Sigmoid colon (tissue), 7 donors: ENCODE results near the gene CLMN. TPM values are rescaled to one million over a fixed set of nuclear protein-coding genes. Genes with fewer than 3 reads are reported as not detected.

Source experiments
- DNase-seq: peaks from one replicate; pipeline ENCODE4 v3.0.0-alpha.2; 2019
- H3K27ac ChIP-seq, 4 donors: fragments of 200-600 bp; sonication (generic); one replicate each; pipeline ENCODE4 v1.5.1; 2016 to 2019; ENCODE audit warnings: mild to moderate bottlenecking in 1 of 4
- H3K27me3 ChIP-seq, 3 donors: fragments of 200-600 bp; sonication (generic); one replicate each; pipeline ENCODE4 v1.5.1; 2019; ENCODE audit warnings: mild to moderate bottlenecking in 1 of 3
- H3K36me3 ChIP-seq, 4 donors: fragments of 200-600 bp; sonication (generic); one replicate each; pipeline ENCODE4 v1.5.1; 2016 to 2019
- H3K4me1 ChIP-seq, 4 donors: fragments of 200-600 bp; sonication (generic); one replicate each; pipeline ENCODE4 v1.5.1; 2017 to 2019
- H3K4me3 ChIP-seq, 4 donors: fragments of 200-600 bp; sonication (generic); one replicate each; pipeline ENCODE4 v1.5.1; 2017 to 2019; ENCODE audit warnings: mild to moderate bottlenecking in 2 of 4, moderate library complexity in 1 of 4
- H3K9me3 ChIP-seq, 4 donors: fragments of 200-600 bp in 3 of 4; sonication (generic) in 3 of 4; one replicate each; pipeline versions ENCODE4 v1.5.1 to v1.6.1; 2013 to 2019
- CTCF ChIP-seq, 4 experiments: fragments of 450-650 bp in 3 of 4; fragments of 200-600 bp in 1 of 4; IDR thresholded peaks; one replicate each; pipeline ENCODE4 v1.5.1; 2016 to 2019; ENCODE audit warnings: antibody characterized with exemption in 4 of 4, mild to moderate bottlenecking in 3 of 4, moderate library complexity in 2 of 4
- EP300 ChIP-seq, 4 donors: sonication (generic); formaldehyde crosslinking; IDR thresholded peaks; one replicate each; pipeline ENCODE4 v1.6.1; 2017; ENCODE audit warnings: antibody characterized with exemption in 4 of 4
- POLR2A ChIP-seq, 2 donors: fragments of 450-650 bp; IDR thresholded peaks; one replicate each; pipeline ENCODE4 v1.6.1; 2016; ENCODE audit warnings: antibody characterized with exemption in 2 of 2, mild to moderate bottlenecking in 2 of 2, moderate library complexity in 2 of 2
- POLR2AphosphoS5 ChIP-seq, 4 donors: sonication (generic); formaldehyde crosslinking; IDR thresholded peaks; one replicate each; pipeline ENCODE4 v1.6.1; 2017; ENCODE audit warnings: antibody characterized with exemption in 4 of 4
- WGBS, 2 donors: extraction: QIAGEN DNeasy Blood & Tissue Kit; methylation state at CpG; one replicate each; pipeline ENCODE4 v1.1.7; 2013; 5-methylcytosine and 5-hydroxymethylcytosine counted together
- intact Hi-C: fragments of 100-400 bp; cut with DNase I; formaldehyde crosslinking; loops from one replicate; pipeline ENCODE4 v1.15.1; 2023
- polyA plus RNA-seq, 3 donors: library from polyadenylated mRNA; stranded (reverse); fragments of 200-250 nt; gene quantifications; one replicate each; pipeline ENCODE4 v1.2.3, GENCODE V29; 2013
- total RNA-seq, 4 donors: library from RNA; depleted of rRNA; stranded (reverse); fragments of >200 nt; gene quantifications; one replicate each; pipeline ENCODE4 v1.1.0, GENCODE V29; 2016
- donor health status: healthy with polysubstance abuse.
- donor health status: Bipolar disorder and iron deficiency.
- donor health status: healthy.

The CLMN gene
- total and polyA plus RNA-seq, 7 donors, result 3.5 to 40.2 (median 9.1) TPM

DNA sequence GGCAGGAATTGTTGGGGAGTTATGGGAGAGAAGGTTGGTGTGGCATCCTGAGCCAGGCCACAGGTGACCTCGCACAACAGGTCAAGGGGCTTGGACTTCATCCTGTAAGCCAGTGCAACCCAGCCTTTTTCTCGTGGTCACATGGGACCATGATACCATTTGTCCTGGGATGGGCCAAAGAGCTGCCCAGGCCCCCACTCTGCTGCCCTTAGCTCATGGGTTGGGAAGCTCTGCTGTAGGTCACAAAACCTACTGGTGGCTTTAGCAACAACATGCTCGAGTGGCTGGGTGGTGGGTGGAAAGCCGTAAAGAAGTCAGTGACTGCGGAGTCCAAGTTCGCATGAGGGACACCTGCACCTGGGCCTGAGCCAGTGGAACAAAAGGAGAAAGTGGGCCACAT lies 4.6 kb downstream of the CLMN start:
- intact Hi-C loops, result loop anchor here (10.0 kb wide), 1 partner anchor 210 kb away; no protein-coding TSS in a partner anchor
- TF ChIP-seq CTCF (IDR thresholded peaks at IDR 0.05) (no peak), POLR2AphosphoS5 (IDR thresholded peaks at IDR 0.05) (no peak), EP300 (IDR thresholded peaks at IDR 0.05) (no peak), POLR2A (IDR thresholded peaks at IDR 0.05) (no peak)
- peak overlapping the region; percentile 18 to 66 (median 56) for H3K27ac ChIP-seq
- DNase-seq, result no peak
- peaks cover 0 to 28% (median 20%) of the 10 kb centered on the region in 4 donors for H3K4me1 ChIP-seq
- no peak overlapping the region for H3K4me3 ChIP-seq
- WGBS, 2 donors, result 89 to 93% methylated on average over 6 of the region's 6 CpGs
- no peaks in the 10 kb centered on the region for H3K36me3 ChIP-seq
- H3K27me3 ChIP-seq, result no peaks in the 10 kb centered on the region
- H3K9me3 ChIP-seq, result no peaks in the 10 kb centered on the region

DNA sequence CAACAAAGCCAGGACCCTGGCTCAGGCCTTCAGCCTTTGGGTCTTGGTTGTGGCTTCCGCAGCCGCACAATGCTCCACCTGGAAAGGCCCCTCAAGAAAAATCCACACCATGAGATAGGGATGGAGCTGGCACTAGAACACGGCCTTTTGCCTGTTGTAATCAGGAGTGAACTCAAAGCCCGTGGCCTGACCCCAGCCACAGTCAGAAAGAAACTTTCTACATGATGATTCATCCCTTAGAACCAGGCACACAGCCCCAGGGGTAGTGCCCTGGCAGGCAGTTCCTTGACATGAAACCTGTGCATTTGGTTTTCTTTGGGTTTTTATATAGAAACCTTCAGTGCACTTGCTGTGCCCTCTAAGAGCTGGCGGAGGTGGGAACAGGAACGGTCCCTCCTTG lies 5.1 kb downstream of the CLMN start:
- H3K27me3 ChIP-seq, result no peaks in the 10 kb centered on the region
- no peak overlapping the region for H3K4me3 ChIP-seq
- H3K36me3 ChIP-seq, result no peaks in the 10 kb centered on the region
- H3K27ac ChIP-seq, result peak overlapping the region; percentile 52 to 66 (median 56)
- H3K9me3 ChIP-seq, result no peaks in the 10 kb centered on the region
- H3K4me1 ChIP-seq, result peaks cover 0 to 25% (median 19%) of the 10 kb centered on the region in 4 donors
- no peak for DNase-seq
- 78 to 84% methylated on average over 6 of the region's 6 CpGs for WGBS, 2 donors
- TF ChIP-seq CTCF (IDR thresholded peaks at IDR 0.05), result no peak
- no peak for TF ChIP-seq EP300 (IDR thresholded peaks at IDR 0.05)
- no peak for TF ChIP-seq POLR2A (IDR thresholded peaks at IDR 0.05)
- no peak for TF ChIP-seq POLR2AphosphoS5 (IDR thresholded peaks at IDR 0.05)
- intact Hi-C loops, result loop anchor here (10.0 kb wide), 1 partner anchor 210 kb away; no protein-coding TSS in a partner anchor

- Histone ChIP-seq H3K36me3 (no peaks in the 10 kb centered on the region), H3K27me3 (no peaks in the 10 kb centered on the region), H3K4me1 (peaks cover 0 to 18% (median 10%) of the 10 kb centered on the region in 4 donors), H3K4me3 (no peak overlapping the region), H3K9me3 (no peaks in the 10 kb centered on the region), H3K27ac (peak overlapping the region; percentile 52 to 66 (median 56))
- TF ChIP-seq POLR2A (IDR thresholded peaks at IDR 0.05) (no peak), POLR2AphosphoS5 (IDR thresholded peaks at IDR 0.05) (peak; percentile 14 to 70 (median 26)), CTCF (IDR thresholded peaks at IDR 0.05) (no peak)
- 27 to 41% methylated on average over 5 of the region's 5 CpGs for WGBS, 2 donors
- DNase-seq, result peak; percentile 92
- intact Hi-C loops, result loop anchor here (10.0 kb wide), 1 partner anchor 211 kb away; no protein-coding TSS in a partner anchor
Measured at GRCh38 chr14:95313707-95314106, 6.0 kb downstream of the CLMN start.

- Histone ChIP-seq H3K4me3 (no peak overlapping the region), H3K36me3 (no peaks in the 10 kb centered on the region), H3K27me3 (no peaks in the 10 kb centered on the region), H3K4me1 (peaks cover 0 to 18% (median 6%) of the 10 kb centered on the region in 4 donors), H3K9me3 (no peaks in the 10 kb centered on the region), H3K27ac (peak overlapping the region; percentile 52 to 66 (median 56))
- TF ChIP-seq POLR2A (IDR thresholded peaks at IDR 0.05), result no peak
- TF ChIP-seq EP300 (IDR thresholded peaks at IDR 0.05), result no peak
- TF ChIP-seq POLR2AphosphoS5 (IDR thresholded peaks at IDR 0.05), result no peak
- no peak for TF ChIP-seq CTCF (IDR thresholded peaks at IDR 0.05)
- intact Hi-C loops, result loop anchor here (10.0 kb wide), 1 partner anchor 212 kb away; no protein-coding TSS in a partner anchor
- no peak for DNase-seq
- WGBS, 2 donors, result 25 to 70% methylated on average over 2 of the region's 2 CpGs
Measured at GRCh38 chr14:95313190-95313589, 6.5 kb downstream of the CLMN start.

DNA sequence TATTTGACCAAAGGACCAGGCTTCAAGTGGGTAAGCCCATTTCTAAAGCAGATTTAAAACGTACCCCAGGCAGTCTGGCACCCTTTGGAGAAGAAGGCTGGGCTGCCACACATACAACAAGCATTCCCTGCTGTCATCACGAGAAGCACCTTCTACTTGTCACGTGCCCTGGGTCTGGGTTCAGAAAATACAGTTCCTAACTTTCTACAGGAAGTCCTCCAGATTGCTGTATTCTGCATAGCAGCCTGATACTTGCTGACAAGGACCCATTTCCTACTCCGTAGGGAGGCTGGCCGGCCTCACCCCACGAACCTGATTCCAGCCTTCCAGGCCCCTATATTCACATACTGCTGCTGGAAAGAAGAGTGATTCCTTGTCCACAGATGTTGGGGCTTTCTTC lies 7.4 kb downstream of the CLMN start:
- Histone ChIP-seq H3K27ac (peak overlapping the region in 3 of 4 donors; percentile 11 to 56 (median 49)), H3K27me3 (no peaks in the 10 kb centered on the region), H3K4me1 (peaks cover 0 to 18% (median 6%) of the 10 kb centered on the region in 4 donors), H3K9me3 (no peaks in the 10 kb centered on the region), H3K36me3 (no peaks in the 10 kb centered on the region), H3K4me3 (no peak overlapping the region)
- no peak for DNase-seq
- 86 to 90% methylated on average over 6 of the region's 6 CpGs for WGBS, 2 donors
- intact Hi-C loops, result loop anchor here (10.0 kb wide), 1 partner anchor 212 kb away; no protein-coding TSS in a partner anchor
- no peak for TF ChIP-seq POLR2A (IDR thresholded peaks at IDR 0.05)
- TF ChIP-seq EP300 (IDR thresholded peaks at IDR 0.05), result no peak
- TF ChIP-seq POLR2AphosphoS5 (IDR thresholded peaks at IDR 0.05), result no peak
- TF ChIP-seq CTCF (IDR thresholded peaks at IDR 0.05), result no peak
